ENCODE results near the gene ISX.
"Not testable (repeated sequence)": the region's sequence is repeated elsewhere in the genome, so short reads cannot be mapped to it uniquely, and the experiment has no call there.

ISX gene

GRCh38 chr22:35023692-35024363, 42.1 kb upstream of the ISX start:
- Histone ChIP-seq H3K4me1 (no peaks in the 10 kb centered on the region), H3K27me3 (peaks cover 0 to 10% of the 10 kb centered on the region in 2 donors), H3K9me3 (no peaks in the 10 kb centered on the region), H3K27ac (no peak overlapping the region), H3K36me3 (no peaks in the 10 kb centered on the region), H3K4me3 (no peak overlapping the region)
- peak; percentile 62 to 79 for TF ChIP-seq CTCF (IDR thresholded peaks at IDR 0.05)
- DNase-seq: peak; percentile 45 to 64
- intact Hi-C loops (cut with DNase I; ENCODE audit: low total_unique reads): loop anchor here (10.0 kb wide), 1 partner anchor 1099 kb away; the partner anchor contains the start of gene LARGE1

GRCh38 chr22:35024364-35024692, 41.6 kb upstream of the ISX start:
- TF ChIP-seq CTCF (IDR thresholded peaks at IDR 0.05): no peak
- H3K4me3 ChIP-seq: no peak overlapping the region
- intact Hi-C loops (cut with DNase I; ENCODE audit: low total_unique reads): loop anchor here (10.0 kb wide), 1 partner anchor 1100 kb away; the partner anchor contains the start of gene LARGE1
- H3K27me3 ChIP-seq: peaks cover 0 to 10% of the 10 kb centered on the region in 2 donors
- H3K4me1 ChIP-seq: no peaks in the 10 kb centered on the region
- DNase-seq: peak in 1 of 2 donors; percentile 43
- no peaks in the 10 kb centered on the region for H3K36me3 ChIP-seq
- H3K9me3 ChIP-seq: no peaks in the 10 kb centered on the region
- no peak overlapping the region for H3K27ac ChIP-seq

GRCh38 chr22:35030112-35030511, 35.8 kb upstream of the ISX start:
- H3K27me3 ChIP-seq: peaks cover 0 to 11% of the 10 kb centered on the region in 2 donors
- H3K36me3 ChIP-seq; H3K27ac ChIP-seq; H3K4me3 ChIP-seq; H3K9me3 ChIP-seq; DNase-seq; H3K4me1 ChIP-seq; intact Hi-C loops (cut with DNase I; ENCODE audit: low total_unique reads): not testable (repeated sequence)

GRCh38 chr22:35032571-35032970, 33.4 kb upstream of the ISX start:
- H3K27me3 ChIP-seq: peaks cover 0 to 11% of the 10 kb centered on the region in 2 donors
- no peak overlapping the region for H3K4me3 ChIP-seq
- intact Hi-C loops (cut with DNase I; ENCODE audit: low total_unique reads): no loop called here
- no peaks in the 10 kb centered on the region for H3K9me3 ChIP-seq
- H3K27ac ChIP-seq: no peak overlapping the region
- no peak for TF ChIP-seq CTCF (IDR thresholded peaks at IDR 0.05)
- H3K36me3 ChIP-seq: no peaks in the 10 kb centered on the region
- no peak for DNase-seq
- no peaks in the 10 kb centered on the region for H3K4me1 ChIP-seq

GRCh38 chr22:35033635-35034296, 32.2 kb upstream of the ISX start:
- Histone ChIP-seq H3K27me3 (peaks cover 0 to 11% of the 10 kb centered on the region in 2 donors), H3K4me1 (no peaks in the 10 kb centered on the region), H3K9me3 (no peaks in the 10 kb centered on the region), H3K27ac (no peak overlapping the region), H3K36me3 (no peaks in the 10 kb centered on the region), H3K4me3 (no peak overlapping the region)
- no peak for TF ChIP-seq CTCF (IDR thresholded peaks at IDR 0.05)
- no peak for DNase-seq
- intact Hi-C loops (cut with DNase I; ENCODE audit: low total_unique reads): no loop called here

GRCh38 chr22:35034963-35035362, 31.0 kb upstream of the ISX start:
- intact Hi-C loops (cut with DNase I; ENCODE audit: low total_unique reads): no loop called here
- DNase-seq: no peak
- TF ChIP-seq CTCF (IDR thresholded peaks at IDR 0.05): no peak

More at GRCh38 chr22:35034963-35035362, 31.0 kb upstream of the ISX start:
- no peak overlapping the region for H3K27ac ChIP-seq
- peaks cover 0 to 11% of the 10 kb centered on the region in 2 donors for H3K27me3 ChIP-seq
- H3K4me1 ChIP-seq: no peaks in the 10 kb centered on the region
- H3K36me3 ChIP-seq: no peaks in the 10 kb centered on the region
- H3K9me3 ChIP-seq: no peaks in the 10 kb centered on the region
- no peak overlapping the region for H3K4me3 ChIP-seq
